Measurements from ENCODE around the gene LIMS1.

The LIMS1 gene

DNA sequence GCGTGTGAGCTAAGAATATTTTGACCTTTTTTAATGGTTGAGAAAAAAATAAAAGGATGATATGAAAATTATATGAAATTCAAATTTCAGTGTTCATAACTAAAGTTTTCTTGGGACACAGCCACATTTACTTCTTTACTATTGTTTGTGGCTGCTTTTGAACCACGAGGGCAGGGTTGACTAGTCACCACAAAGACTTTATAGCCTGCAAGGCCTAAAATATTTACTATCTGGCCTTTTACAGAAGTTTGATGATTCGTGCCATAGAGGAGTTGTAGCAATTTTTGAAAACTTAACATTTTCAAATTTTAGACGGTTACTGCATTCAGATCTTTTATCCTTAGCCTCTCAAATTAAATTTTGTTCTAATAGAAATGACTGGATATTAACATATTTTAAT, 69.9 kb downstream of the LIMS1 start:
- Mint-ChIP-seq H3K4me3 (no peak overlapping the region), H3K36me3 (ENCODE audit: low read depth) (peaks cover 5% of the 10 kb centered on the region), H3K9me3 (no peaks in the 10 kb centered on the region), H3K27me3 (ENCODE audit: low read depth) (no peaks in the 10 kb centered on the region), H3K27ac (no peak overlapping the region), H3K4me1 (ENCODE audit: low read depth) (peaks cover 43% of the 10 kb centered on the region)
- DNase-seq (ENCODE audit: low spot score), result no peak

- no peaks in the 10 kb centered on the region for H3K27me3 Mint-ChIP-seq (ENCODE audit: low read depth)
- H3K9me3 Mint-ChIP-seq, result no peaks in the 10 kb centered on the region
- no peak for DNase-seq (ENCODE audit: low spot score)
- H3K4me3 Mint-ChIP-seq, result no peak overlapping the region
- H3K36me3 Mint-ChIP-seq (ENCODE audit: low read depth), result peaks cover 5% of the 10 kb centered on the region
- H3K27ac Mint-ChIP-seq, result no peak overlapping the region
- peaks cover 54% of the 10 kb centered on the region for H3K4me1 Mint-ChIP-seq (ENCODE audit: low read depth)
Measured at GRCh38 chr2:108605947-108606346, 71.7 kb downstream of the LIMS1 start.

DNA sequence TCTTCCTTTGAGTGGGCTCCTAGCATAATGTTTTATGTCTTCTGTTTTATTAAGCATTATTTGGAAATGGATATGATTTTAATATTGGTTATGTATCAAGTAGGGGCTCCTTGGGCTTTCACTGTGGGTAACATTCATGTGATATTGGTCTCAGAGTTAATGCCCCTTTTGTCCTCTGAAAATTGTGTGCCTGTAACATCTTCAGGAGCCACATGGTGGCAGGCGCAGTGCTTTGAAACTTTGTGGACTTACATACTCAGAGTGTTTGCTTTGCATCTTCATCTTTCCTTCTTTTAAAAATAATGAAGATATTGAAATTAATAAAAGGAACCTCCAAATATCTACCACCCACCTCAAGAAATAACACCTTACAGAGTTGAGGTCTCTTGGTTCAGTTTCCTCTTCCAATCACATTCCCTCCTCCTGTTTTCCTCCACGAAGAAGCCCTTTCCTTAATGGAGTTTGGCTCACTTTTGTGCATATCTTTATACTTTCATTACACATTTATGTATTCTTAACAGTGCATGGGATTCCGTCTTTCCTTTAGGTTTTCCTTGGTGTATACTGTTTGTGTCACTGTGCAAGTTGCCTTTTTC, 73.5 kb downstream of the LIMS1 start:
- Mint-ChIP-seq H3K4me3 (no peak overlapping the region), H3K27ac (no peak overlapping the region), H3K27me3 (ENCODE audit: low read depth) (no peaks in the 10 kb centered on the region), H3K4me1 (ENCODE audit: low read depth) (peaks cover 68% of the 10 kb centered on the region), H3K36me3 (ENCODE audit: low read depth) (peaks cover 5% of the 10 kb centered on the region), H3K9me3 (no peaks in the 10 kb centered on the region)
- DNase-seq (ENCODE audit: low spot score), result no peak

DNA sequence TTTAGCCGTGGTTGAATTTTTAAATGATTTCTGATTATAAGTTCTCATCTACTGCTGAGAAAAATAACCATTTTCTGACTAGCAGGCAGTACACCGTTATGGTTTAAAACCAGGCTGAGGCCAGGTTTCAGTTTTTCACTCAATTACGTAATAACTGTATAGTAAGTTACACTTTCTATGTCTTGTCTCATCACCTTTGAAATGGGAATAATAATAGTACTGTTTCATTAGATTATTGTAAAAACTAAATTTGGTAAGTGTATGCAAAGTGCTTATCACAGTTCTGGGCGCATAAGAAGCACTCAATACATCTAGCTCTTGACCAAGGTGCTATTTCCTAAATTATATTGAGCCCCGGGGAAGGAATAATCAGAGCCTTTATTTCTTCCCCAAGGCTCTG, 76.8 kb downstream of the LIMS1 start:
- Mint-ChIP-seq H3K36me3 (ENCODE audit: low read depth) (peaks cover 2% of the 10 kb centered on the region), H3K9me3 (no peaks in the 10 kb centered on the region), H3K27ac (peak overlapping the region; percentile 74), H3K4me1 (ENCODE audit: low read depth) (peaks cover 76% of the 10 kb centered on the region), H3K4me3 (peak overlapping the region; percentile 51), H3K27me3 (ENCODE audit: low read depth) (no peaks in the 10 kb centered on the region)
- DNase-seq (ENCODE audit: low spot score), result no peak

- peak overlapping the region; percentile 68 for H3K4me3 Mint-ChIP-seq
- DNase-seq (ENCODE audit: low spot score), result peak; percentile 66
- peaks cover 7% of the 10 kb centered on the region for H3K36me3 Mint-ChIP-seq (ENCODE audit: low read depth)
- no peaks in the 10 kb centered on the region for H3K27me3 Mint-ChIP-seq (ENCODE audit: low read depth)
- peak overlapping the region; percentile 81 for H3K27ac Mint-ChIP-seq
- no peaks in the 10 kb centered on the region for H3K9me3 Mint-ChIP-seq
- H3K4me1 Mint-ChIP-seq (ENCODE audit: low read depth), result peaks cover 72% of the 10 kb centered on the region
Measured at GRCh38 chr2:108612153-108612513, 77.9 kb downstream of the LIMS1 start.

GRCh38 chr2:108612514-108613183, 78.4 kb downstream of the LIMS1 start:
- peak; percentile 73 for DNase-seq (ENCODE audit: low spot score)
- Mint-ChIP-seq H3K4me1 (ENCODE audit: low read depth) (peaks cover 71% of the 10 kb centered on the region), H3K27ac (peak overlapping the region; percentile 81), H3K9me3 (no peaks in the 10 kb centered on the region), H3K36me3 (ENCODE audit: low read depth) (peaks cover 7% of the 10 kb centered on the region), H3K4me3 (peak overlapping the region; percentile 68), H3K27me3 (ENCODE audit: low read depth) (no peaks in the 10 kb centered on the region)

DNA sequence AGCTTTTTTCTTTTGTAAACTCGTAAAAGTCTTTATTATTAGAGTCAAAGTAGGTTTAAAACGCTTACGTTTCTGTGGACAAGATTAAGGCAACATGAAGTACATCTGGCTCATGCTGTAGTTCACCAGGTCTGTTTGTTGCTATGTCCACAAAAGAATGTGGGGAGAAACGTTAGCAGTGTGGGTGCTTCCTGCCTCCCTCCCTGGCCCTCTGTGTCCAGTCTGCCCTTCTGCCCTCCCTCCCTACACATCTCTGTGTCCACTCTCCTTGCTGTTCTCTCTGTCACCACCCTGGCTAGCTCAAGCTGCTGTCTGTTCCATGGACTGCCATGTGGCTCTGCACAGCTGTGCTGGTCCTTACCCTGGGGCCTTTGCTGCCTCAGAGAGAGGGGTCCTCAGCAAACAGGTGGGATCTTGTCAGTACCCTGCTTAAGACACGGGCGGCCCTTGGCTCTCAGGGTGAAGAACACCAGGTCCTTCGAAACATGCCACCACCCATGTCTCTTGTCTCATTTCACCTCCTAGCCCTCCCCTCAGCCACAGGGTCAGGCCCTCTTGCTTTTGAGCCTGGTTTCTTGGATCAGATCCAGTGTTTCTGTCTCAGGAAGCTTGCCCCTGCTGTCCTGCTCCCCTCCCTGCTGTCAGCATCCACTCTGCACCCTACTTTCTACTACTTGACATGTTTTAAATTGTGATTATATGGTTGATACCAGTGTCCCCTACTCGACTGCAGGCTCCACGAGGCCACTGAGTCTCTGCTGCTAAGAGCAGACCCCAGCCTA, 79.2 kb downstream of the LIMS1 start:
- Mint-ChIP-seq H3K4me1 (ENCODE audit: low read depth) (peaks cover 75% of the 10 kb centered on the region), H3K27ac (peak overlapping the region; percentile 82), H3K9me3 (no peaks in the 10 kb centered on the region), H3K27me3 (ENCODE audit: low read depth) (no peaks in the 10 kb centered on the region), H3K36me3 (ENCODE audit: low read depth) (peaks cover 7% of the 10 kb centered on the region), H3K4me3 (peak overlapping the region; percentile 21)
- DNase-seq (ENCODE audit: low spot score), result no peak

DNA sequence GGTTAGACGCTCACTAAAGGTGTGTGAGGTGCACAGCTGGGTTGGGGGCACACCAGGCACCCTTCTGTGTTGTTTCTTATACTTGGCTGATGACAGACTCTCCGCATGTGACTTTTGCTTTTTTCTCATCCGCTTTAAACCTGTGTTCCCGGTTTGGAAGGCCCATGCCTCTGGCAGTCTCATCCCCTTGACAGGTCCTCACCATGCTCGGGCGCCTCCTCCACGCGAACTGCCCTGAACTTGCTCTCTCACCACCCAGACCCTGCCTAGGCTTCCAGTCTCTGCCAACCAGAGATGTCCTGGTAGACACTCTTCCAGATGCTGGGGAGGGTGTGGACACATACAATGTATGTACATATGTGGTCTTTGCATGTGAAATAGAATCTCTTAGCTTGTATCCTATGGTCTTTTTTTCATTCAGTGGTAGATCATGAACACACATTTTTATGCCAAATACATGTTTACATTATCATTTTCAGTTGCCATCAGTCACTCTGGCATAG, 79.8 kb downstream of the LIMS1 start:
- Mint-ChIP-seq H3K36me3 (ENCODE audit: low read depth) (peaks cover 7% of the 10 kb centered on the region), H3K9me3 (no peaks in the 10 kb centered on the region), H3K4me3 (peak overlapping the region; percentile 70), H3K27me3 (ENCODE audit: low read depth) (no peaks in the 10 kb centered on the region), H3K27ac (peak overlapping the region; percentile 82), H3K4me1 (ENCODE audit: low read depth) (peaks cover 74% of the 10 kb centered on the region)
- DNase-seq (ENCODE audit: low spot score), result no peak

DNA sequence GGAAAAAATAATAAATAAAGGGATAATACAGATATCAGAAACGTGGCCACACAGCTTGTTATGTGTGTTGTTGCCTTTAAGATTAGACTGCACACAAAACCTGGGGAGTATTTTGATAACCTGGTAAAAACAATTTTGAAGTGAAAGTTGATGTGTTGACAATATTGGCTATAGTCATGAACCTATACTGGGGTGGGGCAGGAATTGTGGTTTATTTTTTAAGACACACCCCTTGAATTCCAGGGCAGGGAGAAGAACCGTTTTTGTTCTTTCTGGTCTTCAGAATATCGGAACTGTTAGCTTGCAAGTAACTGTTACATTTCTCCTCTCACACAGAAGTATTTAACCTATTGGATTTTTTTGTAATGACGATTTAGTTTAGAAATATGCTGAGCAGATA, 80.4 kb downstream of the LIMS1 start:
- H3K4me1 Mint-ChIP-seq (ENCODE audit: low read depth), result peaks cover 73% of the 10 kb centered on the region
- H3K9me3 Mint-ChIP-seq, result no peaks in the 10 kb centered on the region
- H3K27ac Mint-ChIP-seq, result peak overlapping the region; percentile 82

GRCh38 chr2:108615480-108616090, 81.3 kb downstream of the LIMS1 start:
- Mint-ChIP-seq H3K9me3 (no peaks in the 10 kb centered on the region), H3K4me1 (ENCODE audit: low read depth) (peaks cover 78% of the 10 kb centered on the region), H3K4me3 (peak overlapping the region; percentile 45)

More for the DNA sequence above, 80.4 kb downstream of the LIMS1 start:
- Mint-ChIP-seq H3K27me3 (ENCODE audit: low read depth) (no peaks in the 10 kb centered on the region), H3K4me3 (peak overlapping the region; percentile 70), H3K36me3 (ENCODE audit: low read depth) (peaks cover 7% of the 10 kb centered on the region)
- no peak for DNase-seq (ENCODE audit: low spot score)

GRCh38 chr2:108616318-108616717, 82.0 kb downstream of the LIMS1 start:
- no peak overlapping the region for H3K4me3 Mint-ChIP-seq
- H3K9me3 Mint-ChIP-seq, result no peaks in the 10 kb centered on the region
- no peaks in the 10 kb centered on the region for H3K27me3 Mint-ChIP-seq (ENCODE audit: low read depth)
- peaks cover 80% of the 10 kb centered on the region for H3K4me1 Mint-ChIP-seq (ENCODE audit: low read depth)
- H3K27ac Mint-ChIP-seq, result peak overlapping the region; percentile 39
- peaks cover 10% of the 10 kb centered on the region for H3K36me3 Mint-ChIP-seq (ENCODE audit: low read depth)
- DNase-seq (ENCODE audit: low spot score), result no peak

More at GRCh38 chr2:108615480-108616090, 81.3 kb downstream of the LIMS1 start:
- no peak for DNase-seq (ENCODE audit: low spot score)
- Mint-ChIP-seq H3K27ac (peak overlapping the region; percentile 77), H3K36me3 (ENCODE audit: low read depth) (peaks cover 7% of the 10 kb centered on the region), H3K27me3 (ENCODE audit: low read depth) (no peaks in the 10 kb centered on the region)

- DNase-seq (ENCODE audit: low spot score), result no peak
- H3K9me3 Mint-ChIP-seq, result no peaks in the 10 kb centered on the region
- H3K4me3 Mint-ChIP-seq, result no peak overlapping the region
- H3K27me3 Mint-ChIP-seq (ENCODE audit: low read depth), result no peaks in the 10 kb centered on the region
- H3K36me3 Mint-ChIP-seq (ENCODE audit: low read depth), result peaks cover 10% of the 10 kb centered on the region
- H3K27ac Mint-ChIP-seq, result peak overlapping the region; percentile 39
- peaks cover 80% of the 10 kb centered on the region for H3K4me1 Mint-ChIP-seq (ENCODE audit: low read depth)
Measured at GRCh38 chr2:108616751-108617161, 82.5 kb downstream of the LIMS1 start.

DNA sequence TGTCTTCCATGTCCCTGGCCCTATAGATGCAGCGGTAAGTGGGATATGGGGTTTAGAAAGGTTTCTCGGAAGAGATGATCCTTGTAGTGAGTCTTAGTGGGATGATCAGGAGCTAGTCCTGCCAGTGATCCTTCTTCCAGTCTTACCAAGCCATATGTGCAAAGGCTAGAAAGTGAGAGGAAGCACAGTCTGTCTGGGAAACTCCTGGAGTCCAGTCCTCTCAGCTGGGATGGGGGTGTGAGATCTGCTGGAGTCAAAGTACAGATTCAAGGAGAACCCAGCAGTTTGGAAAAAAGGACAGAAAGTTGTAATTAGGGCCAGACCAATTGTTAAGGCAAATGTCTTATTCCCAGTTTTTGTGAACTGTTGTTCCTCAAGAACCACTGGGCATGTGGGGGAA, 83.3 kb downstream of the LIMS1 start:
- H3K4me1 Mint-ChIP-seq (ENCODE audit: low read depth), result peaks cover 76% of the 10 kb centered on the region
- peaks cover 10% of the 10 kb centered on the region for H3K36me3 Mint-ChIP-seq (ENCODE audit: low read depth)

More for the DNA sequence above, 83.3 kb downstream of the LIMS1 start:
- peak overlapping the region; percentile 37 for H3K4me3 Mint-ChIP-seq
- no peaks in the 10 kb centered on the region for H3K9me3 Mint-ChIP-seq
- peak overlapping the region; percentile 74 for H3K27ac Mint-ChIP-seq
- H3K27me3 Mint-ChIP-seq (ENCODE audit: low read depth), result no peaks in the 10 kb centered on the region
- no peak for DNase-seq (ENCODE audit: low spot score)
